GM18511 (cell line): ENCODE measurements around the gene FRK.
A peak's percentile ranks its signal among the peaks of the same experiment; 100 is the strongest.
"Not testable (repeated sequence)": the region's sequence is repeated elsewhere in the genome, so short reads cannot be mapped to it uniquely, and the experiment has no call there.

ENCODE experiments used
- ATAC-seq: cut with Tn5 transposase; IDR thresholded peaks from one replicate; pipeline ENCODE4 v1.9.1; 2021; ENCODE audit warnings: mild to moderate bottlenecking, moderate library complexity; ENCODE audit not compliant: unreplicated experiment

The FRK gene

DNA sequence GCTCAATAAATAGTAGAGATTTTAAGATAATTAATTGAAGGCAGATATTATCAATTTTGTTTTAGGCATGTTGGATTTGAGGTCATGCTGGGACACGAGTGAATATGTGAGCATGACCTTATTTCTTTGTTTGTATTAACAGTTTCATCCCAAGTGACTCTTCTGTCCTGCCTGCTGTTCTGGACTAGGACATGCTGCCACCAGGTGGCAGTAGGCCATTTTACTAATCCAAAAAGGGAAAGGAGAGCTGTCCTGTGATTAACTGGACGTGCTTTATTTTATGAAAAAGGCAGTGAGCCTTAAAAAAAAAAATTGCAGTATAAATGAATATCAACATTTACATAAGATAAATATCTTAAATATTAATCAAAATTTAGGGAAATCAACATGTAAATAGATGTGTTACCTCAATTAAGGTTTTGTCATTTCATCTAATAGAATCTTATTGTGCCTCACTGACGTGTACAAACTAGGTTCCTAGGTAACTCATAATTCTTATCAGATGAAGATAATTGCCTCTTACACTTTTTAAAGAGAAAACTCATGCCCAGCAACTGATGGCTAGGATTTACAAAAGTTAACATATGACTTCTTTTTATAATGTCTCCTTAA lies 49.8 kb downstream of the FRK start:
- ATAC-seq, result peak; percentile 39

DNA sequence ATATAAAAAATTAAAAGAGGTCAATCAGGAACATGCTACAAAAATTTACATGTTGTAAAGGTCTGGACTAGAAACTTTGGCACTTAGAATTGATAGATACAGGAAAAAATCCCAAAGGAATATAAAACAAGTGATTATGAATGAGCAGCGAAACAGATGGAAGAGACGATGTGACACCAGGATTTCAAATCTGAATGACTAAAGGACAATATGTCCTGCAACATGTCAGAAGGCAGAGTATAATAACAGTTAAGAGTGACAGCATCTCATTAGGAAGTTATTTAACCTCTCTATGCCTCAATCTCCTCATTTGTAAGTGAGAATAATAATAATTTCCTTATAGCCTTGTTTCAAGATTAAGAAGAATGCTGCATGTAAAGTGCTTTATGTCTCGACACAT lies 50.3 kb downstream of the FRK start:
- no peak for ATAC-seq

DNA sequence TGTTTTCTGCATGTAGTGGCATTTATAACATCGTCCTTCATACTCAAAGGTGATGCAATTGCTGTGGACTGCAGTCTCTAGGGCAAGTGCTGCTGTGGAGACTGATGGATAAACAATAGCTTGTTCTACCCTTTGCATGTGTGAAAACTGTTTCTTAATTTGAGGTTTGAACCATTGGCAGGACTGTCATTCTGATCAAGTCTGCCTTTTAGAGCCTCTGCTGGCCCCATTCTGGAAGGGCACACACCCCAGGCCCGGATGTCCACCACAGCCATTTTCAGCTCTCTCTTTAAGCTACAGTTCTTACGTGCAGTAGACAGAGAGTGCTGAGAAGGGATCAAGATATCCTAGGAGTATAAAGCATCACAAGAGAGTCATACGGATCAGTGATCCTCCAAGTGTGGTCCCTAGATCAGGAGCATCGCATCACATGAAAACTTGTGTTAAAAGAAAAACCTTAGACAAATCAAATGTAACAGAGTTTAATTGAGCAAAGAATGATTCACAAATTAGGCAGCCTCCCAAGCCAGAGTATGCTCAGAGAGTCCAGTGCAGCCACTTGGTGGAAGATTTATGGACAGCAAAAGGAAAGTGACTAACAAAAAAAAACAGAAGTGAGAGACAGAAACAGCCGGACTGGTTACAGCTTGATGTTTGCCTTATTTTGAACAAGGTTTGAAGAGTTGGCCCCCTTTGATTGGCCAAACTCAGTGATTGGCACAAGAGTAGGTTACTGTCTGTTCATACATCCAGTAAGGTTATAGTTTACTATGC lies 52.0 kb downstream of the FRK start:
- peak; percentile 65 for ATAC-seq

DNA sequence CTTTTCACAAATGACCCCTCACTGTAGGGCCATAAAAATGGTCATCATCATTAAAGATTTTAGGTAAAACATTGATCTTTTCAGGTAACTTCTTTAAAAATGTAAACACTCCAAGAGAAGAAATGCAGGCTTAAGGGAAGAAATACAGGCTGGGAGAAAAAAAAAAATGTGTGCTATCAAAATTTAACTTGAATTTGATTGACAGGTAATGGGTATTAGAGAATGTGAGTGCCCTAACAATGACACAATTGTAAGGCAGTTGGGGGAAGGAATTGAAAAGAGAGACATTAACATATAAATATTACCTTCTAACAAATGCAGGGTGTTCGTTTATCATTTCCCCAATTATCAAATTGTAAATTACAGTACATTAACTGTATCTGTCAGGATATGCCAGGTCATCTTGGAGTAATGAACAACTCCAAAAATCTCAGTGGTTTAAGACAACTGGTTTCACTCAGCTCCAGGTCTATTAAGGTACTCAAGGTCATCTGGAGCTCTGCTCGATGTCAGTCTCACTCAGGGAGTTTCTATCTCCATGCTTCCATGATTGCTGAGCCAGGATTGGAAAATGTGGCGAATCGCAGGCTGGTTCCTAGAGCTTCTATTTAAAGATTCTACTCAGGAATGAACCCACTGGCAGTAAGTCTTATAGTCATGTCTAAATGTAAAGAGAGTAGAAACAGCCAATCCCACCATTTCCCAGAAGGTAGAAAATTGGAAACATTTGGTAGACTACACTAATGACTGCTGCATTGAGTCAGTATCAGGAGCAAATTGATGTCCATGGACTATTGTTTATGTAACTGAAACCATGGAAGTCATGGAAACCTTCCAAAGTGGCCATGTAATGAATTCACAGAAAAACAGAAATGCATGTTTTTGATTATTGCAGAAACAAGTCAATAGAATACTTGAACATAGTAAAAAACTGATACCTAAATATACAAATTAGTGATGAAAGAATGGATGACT lies 55.6 kb downstream of the FRK start:
- ATAC-seq, result no peak

DNA sequence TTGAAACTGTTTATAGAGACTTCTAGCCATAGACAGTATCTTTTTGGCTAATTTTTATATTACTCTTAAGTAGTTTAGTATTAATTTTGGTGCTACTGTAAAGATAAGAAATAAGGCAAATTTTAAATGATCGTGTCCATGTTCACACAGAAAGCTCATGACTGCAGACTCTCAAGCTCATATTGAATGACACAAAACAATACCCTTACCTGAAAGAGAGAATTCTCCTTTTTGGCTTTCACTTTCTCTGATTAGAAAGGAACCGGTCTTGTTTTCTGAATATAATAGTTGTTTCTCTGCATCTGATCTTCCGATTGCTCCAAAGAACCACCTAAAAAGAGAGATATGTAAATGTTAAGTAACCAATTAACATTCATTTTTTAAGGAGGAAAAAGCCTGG lies 57.0 kb downstream of the FRK start:
- peak; percentile 82 for ATAC-seq

DNA sequence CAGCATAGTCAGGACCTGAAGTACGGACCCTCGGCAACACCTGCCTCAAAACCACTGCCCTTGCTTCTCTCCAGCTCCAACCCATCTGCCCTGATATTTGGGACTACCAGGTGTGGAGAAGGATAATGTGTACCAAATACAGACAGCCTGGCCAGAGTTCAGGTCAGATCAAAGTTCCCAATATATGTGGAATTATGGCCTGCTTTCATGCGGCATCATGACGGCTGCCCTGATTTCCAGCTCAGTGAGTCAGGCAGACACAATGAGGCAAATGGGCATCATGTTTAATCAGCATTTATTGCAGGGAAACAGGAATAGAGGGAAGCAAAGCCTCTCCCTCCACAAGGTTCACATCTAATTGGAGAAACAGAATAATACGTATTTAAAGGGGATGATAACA lies 57.9 kb downstream of the FRK start:
- ATAC-seq, result no peak

DNA sequence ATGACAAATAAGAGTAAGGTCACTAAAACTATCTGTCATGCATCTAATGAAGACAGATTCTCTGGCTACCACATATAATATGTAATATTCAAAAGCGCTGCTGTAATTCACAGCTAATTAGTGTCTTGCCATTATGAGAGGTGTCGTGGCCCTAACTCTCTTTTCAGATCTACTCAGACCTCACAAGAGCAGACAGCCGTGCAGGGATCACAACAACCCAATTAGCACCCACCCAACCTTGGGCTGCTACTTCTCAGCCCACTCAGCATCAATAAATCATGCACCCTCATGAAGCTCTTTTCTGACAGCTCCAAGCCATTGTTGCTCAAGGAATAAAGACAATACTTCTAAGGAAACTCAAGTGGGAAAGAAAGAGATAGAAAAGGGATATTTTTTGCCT lies 61.5 kb downstream of the FRK start:
- ATAC-seq, result no peak

DNA sequence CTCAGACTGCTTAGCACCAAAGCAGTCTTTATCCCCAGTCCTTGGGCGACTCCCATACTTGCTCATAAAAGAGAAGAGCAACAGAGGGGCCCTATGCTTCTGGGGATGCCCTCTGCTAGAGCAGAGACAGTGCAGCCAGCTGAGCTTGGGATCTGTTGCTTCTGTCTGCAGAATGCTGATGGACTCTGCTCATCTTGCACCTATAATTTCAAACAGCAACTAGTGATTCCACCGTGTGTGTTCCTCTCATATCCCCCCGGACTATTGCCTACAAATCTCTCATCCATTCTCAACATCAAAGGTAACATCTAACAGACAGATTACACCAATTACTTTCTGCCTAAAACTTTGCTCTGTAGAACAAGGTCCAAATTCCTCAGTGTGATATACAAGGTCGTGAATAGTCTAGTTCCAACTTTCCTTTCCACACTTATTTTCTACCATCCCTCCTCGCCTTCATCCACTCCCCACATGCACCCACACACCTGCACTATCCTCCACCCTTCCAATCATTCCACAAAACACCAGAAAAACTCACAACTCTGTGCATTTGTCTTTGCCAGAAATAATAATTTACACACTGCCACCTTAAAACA lies 62.6 kb downstream of the FRK start:
- no peak for ATAC-seq

DNA sequence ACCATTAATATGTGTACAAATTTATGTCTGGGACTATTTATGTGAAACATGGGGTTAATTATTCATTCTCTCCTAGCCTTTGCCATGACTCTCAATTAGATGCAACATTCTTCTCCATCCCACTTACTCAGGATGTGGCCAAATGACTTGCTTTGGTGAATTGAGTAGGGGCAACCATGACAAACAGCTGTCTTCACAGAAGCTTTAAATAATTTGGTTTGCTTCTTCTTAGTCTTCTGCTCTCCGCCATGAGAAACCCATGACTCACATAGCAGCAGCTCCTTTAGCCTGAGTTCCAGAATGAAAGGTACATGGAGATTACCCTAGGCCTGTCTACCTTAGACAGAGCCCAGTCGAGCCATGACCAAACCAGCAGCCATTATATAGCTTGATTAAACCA lies 74.7 kb downstream of the FRK start:
- no peak for ATAC-seq

DNA sequence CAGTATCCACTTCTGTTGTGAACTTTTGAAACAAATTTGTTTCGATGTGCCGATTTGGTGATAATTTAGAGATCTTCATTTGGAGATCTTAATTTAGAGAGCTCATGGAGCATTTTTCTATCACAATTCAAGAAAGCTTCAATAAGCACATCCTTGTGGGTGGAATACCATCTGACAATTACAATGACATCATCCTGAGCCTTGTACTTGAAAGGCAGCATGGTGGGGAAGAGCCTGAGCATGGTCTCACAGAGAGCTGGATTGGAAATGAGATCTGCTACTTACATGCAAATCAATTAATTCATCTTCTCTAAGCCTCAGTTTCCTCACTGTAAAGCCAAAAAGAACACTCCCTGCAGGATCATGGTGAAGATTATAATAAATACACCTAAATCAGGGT lies 75.9 kb downstream of the FRK start:
- no peak for ATAC-seq

DNA sequence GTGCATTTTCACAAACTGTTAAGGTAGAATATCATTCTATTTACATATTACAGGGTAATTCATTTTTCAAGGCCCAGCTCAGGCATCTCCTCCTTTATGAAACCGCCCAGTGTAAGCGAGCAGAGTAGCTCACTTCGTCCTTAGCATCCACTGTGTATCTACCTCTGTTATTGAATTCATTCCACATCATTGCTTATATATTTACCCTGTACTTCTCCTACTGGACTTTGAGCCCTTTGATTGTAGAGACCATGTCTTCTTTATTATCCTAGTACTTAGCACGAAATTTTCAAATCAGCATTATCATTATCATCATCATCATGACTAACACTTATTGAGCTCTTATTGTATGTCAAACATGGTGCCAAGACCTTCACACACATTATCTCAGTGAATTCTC lies 76.7 kb downstream of the FRK start:
- no peak for ATAC-seq

DNA sequence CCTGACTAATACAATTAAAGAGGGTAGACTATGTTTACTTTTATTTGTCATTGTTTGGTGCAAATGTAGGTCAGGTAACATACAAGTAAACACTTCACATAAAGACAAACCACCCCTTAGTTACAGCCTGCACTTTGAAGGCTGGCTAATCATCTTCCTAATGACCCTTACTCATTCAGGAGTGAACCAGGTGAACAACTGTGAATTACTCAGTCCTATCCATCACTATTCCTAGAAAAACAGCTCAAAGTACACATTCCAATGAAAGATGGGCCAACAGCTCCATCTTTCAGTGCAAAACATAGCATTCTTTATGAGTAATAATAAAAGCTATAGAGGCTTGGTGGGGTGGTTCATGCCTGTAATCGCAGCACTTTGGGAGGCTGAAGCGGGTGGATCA lies 78.2 kb downstream of the FRK start:
- no peak for ATAC-seq

DNA sequence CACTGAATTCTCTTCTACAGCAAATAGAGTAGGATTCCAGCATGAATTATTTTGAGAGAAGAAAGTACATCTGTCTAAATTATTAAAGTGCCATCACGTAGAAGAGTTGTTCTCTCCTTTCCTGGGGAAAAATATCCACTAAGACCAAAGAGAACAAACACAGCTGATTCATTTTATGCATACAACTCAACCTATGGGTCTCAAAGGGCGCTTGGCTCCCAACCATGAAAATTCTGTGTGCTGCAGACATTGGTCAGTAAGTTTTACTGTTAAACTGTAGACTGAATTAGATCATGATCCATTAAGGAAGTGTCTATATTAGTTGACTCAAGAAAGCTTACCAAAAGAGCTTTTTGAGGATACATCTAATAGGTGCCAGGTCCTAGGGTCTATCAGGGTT lies 83.5 kb downstream of the FRK start:
- no peak for ATAC-seq

DNA sequence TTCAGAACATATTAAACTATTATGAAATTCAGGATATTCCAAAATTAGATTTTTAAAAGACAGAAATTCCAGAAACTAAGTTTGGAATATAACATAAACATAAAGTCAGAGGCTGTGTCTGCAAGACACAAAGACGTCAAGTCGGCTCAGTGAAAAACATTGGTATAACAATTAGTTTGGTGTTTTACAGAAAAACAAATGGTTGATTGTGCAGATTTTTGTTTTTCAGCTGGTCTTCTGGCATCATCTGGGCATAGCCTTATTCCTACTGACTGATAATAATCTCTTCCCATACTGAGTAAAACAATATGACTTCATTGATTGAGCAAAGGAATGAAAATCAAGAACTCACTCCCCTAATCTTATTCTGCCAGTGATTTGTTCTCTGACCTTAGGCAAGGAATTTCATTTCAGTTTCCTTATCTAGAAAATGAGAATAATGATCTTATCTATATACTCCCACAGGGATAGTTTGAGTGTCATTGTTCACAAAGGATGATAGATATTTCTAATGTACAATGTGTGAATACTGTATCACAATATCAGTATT lies 84.3 kb downstream of the FRK start:
- no peak for ATAC-seq

DNA sequence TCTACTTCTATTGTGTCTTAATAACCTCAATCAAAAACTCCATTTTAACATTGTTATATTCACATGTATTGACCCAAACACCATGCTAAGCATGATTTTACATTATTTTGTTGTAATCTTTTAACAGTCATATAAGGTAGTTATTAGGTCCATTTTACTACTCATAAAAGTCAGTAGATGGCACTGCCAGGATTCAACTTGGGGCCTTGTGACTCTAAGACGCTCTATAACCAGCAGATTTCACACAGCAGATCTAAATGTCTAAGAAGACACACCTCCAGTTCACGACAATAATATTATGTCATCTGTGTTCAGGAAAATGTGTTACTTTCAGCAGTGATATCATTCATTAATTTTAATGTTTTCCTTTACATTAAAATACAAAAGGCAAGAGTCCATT lies 88.0 kb downstream of the FRK start:
- ATAC-seq, result no peak

DNA sequence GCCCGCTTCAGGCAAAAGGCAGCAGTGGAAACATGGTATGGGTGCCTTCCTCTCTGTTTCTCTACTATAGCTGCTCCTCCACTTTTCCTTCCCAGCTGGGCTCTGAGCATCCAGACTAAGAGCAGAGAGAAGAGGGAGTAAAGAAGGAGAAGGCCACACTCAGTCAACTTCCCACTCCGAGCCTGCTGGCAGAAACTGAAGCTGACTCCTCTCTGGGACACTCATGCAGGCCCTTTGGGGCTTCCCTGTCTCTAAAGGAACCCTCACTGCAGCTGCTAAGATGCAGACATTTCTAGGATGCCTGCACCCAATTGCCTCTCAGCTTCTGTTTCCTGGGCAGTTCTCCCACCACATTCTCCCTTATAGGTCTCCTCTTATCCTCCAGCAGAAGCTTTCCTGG lies 88.9 kb downstream of the FRK start:
- no peak for ATAC-seq

DNA sequence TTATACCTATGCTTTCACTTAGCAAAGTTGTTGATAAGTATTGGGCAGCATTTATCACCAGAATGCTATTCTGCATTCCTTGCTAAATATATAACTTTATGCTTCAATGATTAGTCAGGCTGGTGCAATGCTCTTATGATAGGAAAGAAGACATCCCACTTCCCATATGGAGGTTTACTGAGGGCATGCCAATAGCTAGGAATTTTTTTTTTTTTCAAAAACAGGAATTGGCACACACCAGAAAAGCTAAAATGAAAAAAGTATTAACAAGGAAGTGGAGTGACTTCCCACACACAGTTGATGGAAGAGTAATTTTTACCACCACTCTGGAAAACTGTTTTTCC lies 90.8 kb downstream of the FRK start:
- no peak for ATAC-seq

DNA sequence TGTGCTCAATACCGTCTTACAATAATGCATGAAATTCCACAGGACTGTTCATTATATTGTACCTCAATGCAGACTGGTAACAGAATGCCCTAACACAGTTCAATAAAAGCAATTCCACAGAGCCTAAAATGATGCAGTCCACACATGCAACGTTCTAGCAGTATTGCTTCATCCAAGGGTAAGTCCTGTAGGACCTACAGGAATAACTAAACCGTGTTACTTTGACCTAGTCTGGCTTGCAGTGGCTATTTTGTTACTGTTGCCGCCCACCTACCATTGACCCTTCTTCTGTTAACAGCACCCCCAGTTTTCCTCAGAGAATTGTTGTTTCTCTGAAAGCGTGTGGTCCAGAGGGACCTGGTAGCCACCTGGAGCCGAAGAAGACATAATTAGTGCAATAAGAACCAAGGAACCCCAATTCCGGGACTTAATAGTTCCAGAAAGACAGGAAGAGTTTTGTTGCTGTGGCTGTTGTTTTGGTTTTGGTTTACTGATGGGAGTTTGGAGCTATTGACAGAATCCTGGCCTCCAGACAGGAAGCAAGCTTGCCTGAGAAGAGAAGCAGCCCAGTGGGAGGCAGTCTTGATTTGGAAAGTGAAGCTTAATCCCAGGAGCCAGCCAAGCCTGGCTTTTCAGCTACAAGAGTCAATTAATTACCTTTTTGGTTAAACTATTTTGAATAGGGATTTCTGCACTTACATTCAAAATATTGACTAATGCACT lies 91.3 kb downstream of the FRK start:
- ATAC-seq, result no peak

DNA sequence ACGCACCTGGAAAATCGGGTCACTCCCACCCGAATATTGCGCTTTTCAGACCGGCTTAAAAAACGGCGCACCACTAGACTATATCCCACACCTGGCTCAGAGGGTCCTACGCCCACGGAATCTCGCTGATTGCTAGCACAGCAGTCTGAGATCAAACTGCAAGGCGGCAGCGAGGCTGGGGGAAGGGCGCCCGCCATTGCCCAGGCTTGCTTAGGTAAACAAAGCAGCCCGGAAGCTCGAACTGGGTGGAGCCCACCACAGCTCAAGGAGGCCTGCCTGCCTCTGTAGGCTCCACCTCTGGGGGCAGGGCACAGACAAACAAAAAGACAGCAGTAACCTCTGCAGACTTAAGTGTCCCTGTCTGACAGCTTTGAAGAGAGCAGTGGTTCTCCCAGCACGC lies 100.4 kb downstream of the FRK start:
- not testable (repeated sequence) for ATAC-seq

DNA sequence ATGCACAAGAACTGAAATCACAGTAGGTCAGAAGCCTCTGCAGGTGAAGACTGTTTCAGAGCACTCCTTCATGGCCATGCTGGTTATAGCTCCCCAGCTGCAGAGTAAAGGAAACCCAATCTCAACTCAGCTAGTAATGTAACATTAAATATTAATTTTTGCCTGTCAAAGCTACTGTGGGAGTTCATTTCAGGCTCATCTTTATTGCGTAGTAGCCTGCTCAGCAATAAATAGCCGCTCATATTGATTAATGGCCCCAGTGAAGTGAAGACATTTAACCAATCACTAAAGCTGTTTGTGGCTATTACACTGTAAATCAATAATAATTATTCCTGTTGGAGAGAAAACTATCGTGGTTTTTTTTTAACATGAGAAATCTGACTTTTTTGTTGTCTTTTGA lies 101.7 kb downstream of the FRK start:
- no peak for ATAC-seq

DNA sequence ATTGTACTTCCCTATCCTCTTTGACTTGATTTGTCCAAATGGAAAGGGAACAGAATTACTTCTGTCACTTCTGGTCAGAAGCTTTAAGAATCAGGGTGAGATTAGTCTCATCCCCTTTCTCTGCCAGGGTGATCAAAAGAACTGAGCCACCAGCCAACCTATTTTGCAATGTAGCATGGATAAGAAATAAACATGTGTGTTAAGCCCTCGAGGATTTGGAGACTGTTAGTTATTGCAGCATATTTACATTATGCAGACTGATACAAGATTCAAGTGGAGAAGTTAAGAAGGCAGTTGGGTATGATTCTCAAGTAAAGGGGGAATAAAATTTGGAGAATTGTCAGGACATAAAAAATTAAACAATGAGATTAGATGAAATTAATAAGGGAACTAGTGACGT lies 106.0 kb downstream of the FRK start:
- ATAC-seq, result no peak
